GM18861 (cell line): ENCODE results near the gene NOS1AP.

ENCODE experiments used
- ATAC-seq: cut with Tn5 transposase; IDR thresholded peaks from one replicate; pipeline ENCODE4 v1.9.1; 2021; ENCODE audit not compliant: unreplicated experiment

Gene NOS1AP

GRCh38 chr1:162240577-162240976 is 171.1 kb downstream of the NOS1AP start:
- no peak for ATAC-seq

- no peak for ATAC-seq
These were observed 173.3 kb downstream of the NOS1AP start for GRCh38 chr1:162242804-162243203.

GRCh38 chr1:162248854-162249535 is 179.5 kb downstream of the NOS1AP start:
- no peak for ATAC-seq

GRCh38 chr1:162250004-162250730 is 180.7 kb downstream of the NOS1AP start:
- no peak for ATAC-seq

GRCh38 chr1:162251102-162251501 is 181.6 kb downstream of the NOS1AP start:
- no peak for ATAC-seq

GRCh38 chr1:162252214-162252613 is 182.7 kb downstream of the NOS1AP start:
- ATAC-seq, result no peak

GRCh38 chr1:162253790-162254189 is 184.3 kb downstream of the NOS1AP start:
- ATAC-seq, result no peak

GRCh38 chr1:162256287-162256686 is 186.8 kb downstream of the NOS1AP start:
- ATAC-seq, result no peak

GRCh38 chr1:162258394-162258793 is 188.9 kb downstream of the NOS1AP start:
- ATAC-seq, result no peak

- no peak for ATAC-seq
These were observed 190.5 kb downstream of the NOS1AP start for GRCh38 chr1:162259894-162260455.

- no peak for ATAC-seq
These were observed 194.6 kb downstream of the NOS1AP start for GRCh38 chr1:162264108-162264507.

- ATAC-seq, result no peak
These were observed 196.5 kb downstream of the NOS1AP start for GRCh38 chr1:162265983-162266382.

GRCh38 chr1:162270016-162270770 is 200.7 kb downstream of the NOS1AP start:
- ATAC-seq, result no peak

GRCh38 chr1:162271972-162272371 is 202.5 kb downstream of the NOS1AP start:
- ATAC-seq, result no peak

- no peak for ATAC-seq
These were observed 202.9 kb downstream of the NOS1AP start for GRCh38 chr1:162272419-162272818.

GRCh38 chr1:162275622-162276175 is 206.2 kb downstream of the NOS1AP start:
- no peak for ATAC-seq

GRCh38 chr1:162276493-162276892 is 207.0 kb downstream of the NOS1AP start:
- no peak for ATAC-seq

- no peak for ATAC-seq
These were observed 209.6 kb downstream of the NOS1AP start for GRCh38 chr1:162279136-162279498.

- ATAC-seq, result no peak
These were observed 211.9 kb downstream of the NOS1AP start for GRCh38 chr1:162281426-162281825.

GRCh38 chr1:162283657-162284056 is 214.2 kb downstream of the NOS1AP start:
- ATAC-seq, result no peak

- ATAC-seq, result no peak
These were observed 214.9 kb downstream of the NOS1AP start for GRCh38 chr1:162284206-162284955.
